Measurements from ENCODE around the gene ZBTB20. TPM values are rescaled to one million over a fixed set of nuclear protein-coding genes. Genes with fewer than 3 reads are reported as not detected.

Gene ZBTB20
- total RNA-seq, 2 donors from 2014 or later, result 19.8 to 23.1 TPM

DNA sequence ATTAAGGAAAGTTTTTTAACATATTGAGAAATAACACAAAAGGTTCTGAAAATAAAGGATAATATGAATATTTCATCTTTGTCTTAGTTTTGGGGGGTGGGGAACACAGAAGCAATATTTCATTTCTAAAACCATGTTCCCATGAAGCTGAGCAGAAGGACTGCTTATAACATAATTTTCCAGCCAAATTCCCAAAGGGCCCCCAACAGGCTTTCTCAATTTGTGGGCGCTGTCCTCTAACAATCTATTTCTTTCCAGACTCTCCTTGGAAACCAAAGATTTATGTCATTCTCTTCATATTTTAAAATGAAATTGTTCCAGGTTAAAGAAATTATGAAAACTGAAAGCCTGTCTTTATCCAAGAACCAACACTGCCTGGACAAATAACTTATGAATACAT, 273.5 kb downstream of the ZBTB20 start:
- H3K4me3 Mint-ChIP-seq, result no peak overlapping the region

DNA sequence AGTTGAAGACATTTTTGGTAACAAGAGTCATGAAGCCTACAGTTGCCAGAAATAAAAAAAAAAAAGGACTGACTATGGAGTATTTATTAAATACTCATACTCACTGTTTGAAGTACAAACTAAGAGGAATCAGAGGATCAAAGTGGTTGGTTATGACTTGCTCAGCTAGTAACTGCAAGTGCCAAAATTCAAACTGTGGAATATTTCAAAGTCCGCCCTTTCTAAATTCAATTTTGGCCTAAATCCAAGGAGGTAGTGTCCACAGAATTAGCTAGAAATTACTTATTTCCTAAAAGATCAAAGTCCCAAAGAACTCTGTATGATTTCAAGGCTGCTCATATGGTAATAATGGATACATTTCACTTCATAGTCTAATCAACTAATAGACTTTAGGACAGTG, 274.5 kb downstream of the ZBTB20 start:
- H3K36me3 Mint-ChIP-seq (ENCODE audit: insufficient read depth in 2 of 2), result no peaks in the 10 kb centered on the region
- no peak overlapping the region for H3K4me3 Mint-ChIP-seq
- no peak overlapping the region for H3K27ac Mint-ChIP-seq
- ATAC-seq (replicated peaks in 1 of 2) (no peak), DNase-seq (no peak)
- H3K4me1 Mint-ChIP-seq (ENCODE audit: low read depth), result peaks cover 8% of the 10 kb centered on the region
- H3K27me3 Mint-ChIP-seq (ENCODE audit: low read depth), result no peaks in the 10 kb centered on the region
- H3K9me3 Mint-ChIP-seq, result no peaks in the 10 kb centered on the region

More for the DNA sequence above, 273.5 kb downstream of the ZBTB20 start:
- no peak for ATAC-seq (replicated peaks in 1 of 2)
- no peak for DNase-seq
- peaks cover 18% of the 10 kb centered on the region for H3K4me1 Mint-ChIP-seq (ENCODE audit: low read depth)
- H3K27me3 Mint-ChIP-seq (ENCODE audit: low read depth), result no peaks in the 10 kb centered on the region
- no peaks in the 10 kb centered on the region for H3K9me3 Mint-ChIP-seq
- no peak overlapping the region for H3K27ac Mint-ChIP-seq
- H3K36me3 Mint-ChIP-seq (ENCODE audit: insufficient read depth in 2 of 2), result no peaks in the 10 kb centered on the region

DNA sequence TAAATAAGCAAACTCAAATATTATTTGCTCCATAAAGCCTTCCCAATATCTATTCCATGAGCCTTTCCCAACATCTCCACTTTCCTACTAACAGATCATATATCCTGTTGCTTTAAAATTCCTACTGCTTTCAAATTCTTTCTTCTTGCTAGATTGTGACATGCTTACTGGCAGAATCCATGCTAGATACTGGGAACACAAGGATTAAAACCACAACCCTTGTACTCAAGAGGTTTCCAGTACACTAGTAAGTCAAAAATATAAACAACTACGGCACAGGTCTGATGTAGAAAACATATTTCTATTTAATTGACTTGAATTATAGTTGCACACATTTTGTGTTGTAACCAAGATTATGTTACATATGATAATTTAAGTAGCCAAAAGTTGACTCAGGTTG, 275.0 kb downstream of the ZBTB20 start:
- Mint-ChIP-seq H3K27ac (no peak overlapping the region), H3K4me1 (ENCODE audit: low read depth) (peaks cover 4% of the 10 kb centered on the region), H3K9me3 (no peaks in the 10 kb centered on the region), H3K4me3 (no peak overlapping the region), H3K27me3 (ENCODE audit: low read depth) (no peaks in the 10 kb centered on the region), H3K36me3 (ENCODE audit: insufficient read depth in 2 of 2) (no peaks in the 10 kb centered on the region)
- DNase-seq (no peak), ATAC-seq (replicated peaks in 1 of 2) (no peak)

DNA sequence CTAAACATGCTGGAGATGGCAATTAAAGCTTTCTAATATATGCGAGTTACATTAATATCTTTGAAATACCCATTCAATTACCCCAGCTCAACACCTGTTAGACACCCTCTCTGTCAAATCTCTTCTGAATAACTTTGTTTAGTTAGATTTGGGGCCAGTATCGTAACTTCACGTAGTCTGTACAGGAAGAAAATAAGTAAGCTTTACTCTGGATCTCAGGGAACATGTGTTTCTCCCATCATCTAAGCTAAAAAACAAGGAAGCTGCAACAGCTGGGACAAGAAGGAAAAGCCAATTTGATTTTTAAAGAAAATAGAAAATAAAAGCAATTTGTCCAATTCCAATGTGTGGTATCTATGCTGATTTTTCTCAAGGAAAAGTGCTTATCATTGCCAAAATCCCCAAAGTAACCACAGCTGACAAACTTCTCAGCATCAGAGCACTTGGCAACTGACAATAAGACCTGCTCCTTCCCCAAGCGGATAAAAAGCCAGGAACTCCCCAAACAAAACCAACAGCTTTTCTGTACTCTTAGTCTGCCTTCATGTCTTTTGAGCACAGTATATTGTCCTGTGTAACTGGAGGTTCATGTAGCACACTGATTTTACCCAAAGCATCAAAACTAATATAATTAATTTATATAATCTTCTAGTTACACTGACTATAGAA, 279.1 kb downstream of the ZBTB20 start:
- DNase-seq, result no peak
- H3K27me3 Mint-ChIP-seq (ENCODE audit: low read depth), result no peaks in the 10 kb centered on the region
- no peaks in the 10 kb centered on the region for H3K36me3 Mint-ChIP-seq (ENCODE audit: insufficient read depth in 2 of 2)
- H3K27ac Mint-ChIP-seq, result no peak overlapping the region
- ATAC-seq (replicated peaks in 1 of 2), result no peak
- peaks cover 14% of the 10 kb centered on the region for H3K4me1 Mint-ChIP-seq (ENCODE audit: low read depth)
- no peaks in the 10 kb centered on the region for H3K9me3 Mint-ChIP-seq
- H3K4me3 Mint-ChIP-seq, result no peak overlapping the region

DNA sequence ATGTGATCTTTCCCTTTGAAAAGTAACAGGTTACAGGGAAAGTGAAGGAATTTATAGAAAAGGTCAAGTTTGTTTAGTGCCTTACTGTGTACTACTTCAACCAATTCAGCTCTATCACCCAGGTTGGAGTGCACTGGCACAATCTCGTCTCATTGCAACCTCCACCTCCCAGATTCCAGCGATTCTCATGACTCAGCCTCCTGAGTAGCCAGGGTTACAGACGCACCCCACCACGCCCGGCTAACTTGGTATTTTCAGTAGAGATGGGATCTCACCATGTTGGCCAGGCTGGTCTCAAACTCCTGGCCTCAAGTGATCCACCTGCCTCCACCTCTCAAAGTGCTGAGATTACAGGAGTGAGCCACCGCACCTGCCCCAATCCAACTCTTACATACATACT, 279.7 kb downstream of the ZBTB20 start:
- no peak overlapping the region for H3K27ac Mint-ChIP-seq
- H3K4me3 Mint-ChIP-seq, result no peak overlapping the region
- no peaks in the 10 kb centered on the region for H3K9me3 Mint-ChIP-seq
- H3K36me3 Mint-ChIP-seq (ENCODE audit: insufficient read depth in 2 of 2), result no peaks in the 10 kb centered on the region
- no peaks in the 10 kb centered on the region for H3K27me3 Mint-ChIP-seq (ENCODE audit: low read depth)
- DNase-seq, result no peak
- ATAC-seq (replicated peaks in 1 of 2), result no peak
- peaks cover 14% of the 10 kb centered on the region for H3K4me1 Mint-ChIP-seq (ENCODE audit: low read depth)

DNA sequence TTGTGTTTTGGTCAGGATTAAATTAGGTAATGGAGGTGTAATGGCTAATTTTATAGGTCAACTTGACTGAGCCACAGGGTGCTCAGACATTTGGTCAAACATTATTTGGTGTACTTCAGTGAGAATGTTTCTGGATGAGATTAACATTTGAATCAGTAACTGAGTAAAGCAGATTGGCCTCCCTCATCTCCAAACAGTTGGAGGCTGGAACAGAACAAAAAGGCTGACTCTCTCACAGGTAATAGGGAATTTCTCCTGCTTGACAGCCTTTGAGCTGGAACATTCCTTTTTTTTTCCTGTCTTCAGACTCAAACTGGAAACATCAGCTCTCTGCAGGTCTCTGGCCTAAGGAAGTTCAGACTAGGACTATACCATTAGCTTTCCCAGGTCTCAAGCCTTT, 280.7 kb downstream of the ZBTB20 start:
- no peak for DNase-seq
- H3K4me3 Mint-ChIP-seq, result no peak overlapping the region
- H3K4me1 Mint-ChIP-seq (ENCODE audit: low read depth), result peaks cover 10% of the 10 kb centered on the region
- no peaks in the 10 kb centered on the region for H3K27me3 Mint-ChIP-seq (ENCODE audit: low read depth)
- no peaks in the 10 kb centered on the region for H3K36me3 Mint-ChIP-seq (ENCODE audit: insufficient read depth in 2 of 2)
- H3K27ac Mint-ChIP-seq, result no peak overlapping the region
- no peaks in the 10 kb centered on the region for H3K9me3 Mint-ChIP-seq
- no peak for ATAC-seq (replicated peaks in 1 of 2)

DNA sequence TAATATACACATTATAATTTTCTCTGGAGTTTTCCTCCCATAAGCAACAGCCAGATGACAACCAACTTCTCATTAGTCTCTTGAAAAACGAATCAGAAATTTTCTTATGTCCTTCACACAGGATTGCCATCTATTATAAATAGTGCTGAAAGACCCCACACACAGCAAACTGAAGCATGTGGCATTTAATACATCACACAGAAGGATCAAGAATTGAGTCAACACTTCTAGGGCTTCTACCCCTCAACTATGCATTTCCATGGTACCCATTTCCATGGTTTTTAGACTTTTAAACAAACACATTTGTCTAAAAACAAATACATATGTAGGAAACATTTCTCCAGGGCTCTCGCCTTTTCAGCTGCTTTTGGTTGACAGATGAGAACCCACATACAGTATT, 282.1 kb downstream of the ZBTB20 start:
- no peak overlapping the region for H3K4me3 Mint-ChIP-seq
- ATAC-seq (replicated peaks in 1 of 2), result no peak
- DNase-seq, result no peak
- no peaks in the 10 kb centered on the region for H3K27me3 Mint-ChIP-seq (ENCODE audit: low read depth)
- no peak overlapping the region for H3K27ac Mint-ChIP-seq
- no peaks in the 10 kb centered on the region for H3K9me3 Mint-ChIP-seq
- peaks cover 20% of the 10 kb centered on the region for H3K4me1 Mint-ChIP-seq (ENCODE audit: low read depth)
- no peaks in the 10 kb centered on the region for H3K36me3 Mint-ChIP-seq (ENCODE audit: insufficient read depth in 2 of 2)

DNA sequence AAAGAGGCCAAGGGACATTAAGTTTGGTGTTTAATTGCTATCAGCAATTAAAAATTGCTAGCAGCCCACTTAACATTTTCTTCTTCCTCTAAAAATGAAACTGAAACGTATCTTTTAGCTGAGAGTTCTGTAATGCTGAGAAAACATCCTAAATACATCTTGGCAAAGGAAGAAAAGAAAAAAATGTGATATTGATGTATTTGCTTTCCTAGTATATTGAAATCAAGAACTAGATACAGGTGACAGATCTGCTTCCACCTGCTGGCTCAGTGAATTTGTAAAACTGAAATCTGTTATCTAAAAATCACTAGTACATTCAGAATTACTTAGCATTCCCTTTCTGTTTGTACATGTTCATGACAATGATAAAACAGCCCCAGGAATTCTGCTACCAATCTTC, 283.2 kb downstream of the ZBTB20 start:
- no peaks in the 10 kb centered on the region for H3K27me3 Mint-ChIP-seq (ENCODE audit: low read depth)
- peaks cover 20% of the 10 kb centered on the region for H3K4me1 Mint-ChIP-seq (ENCODE audit: low read depth)
- peak overlapping the region; percentile 56 to 77 for H3K4me3 Mint-ChIP-seq
- DNase-seq (no peak), ATAC-seq (replicated peaks in 1 of 2) (no peak)
- no peaks in the 10 kb centered on the region for H3K9me3 Mint-ChIP-seq
- H3K36me3 Mint-ChIP-seq (ENCODE audit: insufficient read depth in 2 of 2), result no peaks in the 10 kb centered on the region
- H3K27ac Mint-ChIP-seq, result peak overlapping the region; percentile 81

DNA sequence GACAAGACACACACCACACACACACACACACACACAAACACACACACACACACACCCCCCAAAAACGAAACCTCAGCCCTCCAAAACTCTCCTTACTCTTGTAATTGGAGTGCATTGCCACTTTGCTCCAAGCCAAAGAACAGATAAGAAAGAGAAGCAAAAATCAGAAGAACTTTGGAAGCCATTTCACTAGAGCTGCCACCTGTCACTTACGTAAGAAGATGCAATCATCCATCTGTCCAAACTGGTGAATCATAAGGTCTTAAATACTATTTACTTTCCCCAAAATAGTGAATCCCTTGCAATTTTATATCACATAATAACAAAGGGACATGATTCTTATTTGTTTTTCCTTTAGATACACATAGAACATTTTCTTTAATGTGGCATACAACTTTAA, 285.4 kb downstream of the ZBTB20 start:
- H3K27ac Mint-ChIP-seq, result no peak overlapping the region
- ATAC-seq (replicated peaks in 1 of 2) (no peak), DNase-seq (no peak)
- no peaks in the 10 kb centered on the region for H3K27me3 Mint-ChIP-seq (ENCODE audit: low read depth)
- H3K4me1 Mint-ChIP-seq (ENCODE audit: low read depth), result peaks cover 27% of the 10 kb centered on the region
- no peak overlapping the region for H3K4me3 Mint-ChIP-seq
- H3K9me3 Mint-ChIP-seq, result no peaks in the 10 kb centered on the region
- H3K36me3 Mint-ChIP-seq (ENCODE audit: insufficient read depth in 2 of 2), result no peaks in the 10 kb centered on the region

DNA sequence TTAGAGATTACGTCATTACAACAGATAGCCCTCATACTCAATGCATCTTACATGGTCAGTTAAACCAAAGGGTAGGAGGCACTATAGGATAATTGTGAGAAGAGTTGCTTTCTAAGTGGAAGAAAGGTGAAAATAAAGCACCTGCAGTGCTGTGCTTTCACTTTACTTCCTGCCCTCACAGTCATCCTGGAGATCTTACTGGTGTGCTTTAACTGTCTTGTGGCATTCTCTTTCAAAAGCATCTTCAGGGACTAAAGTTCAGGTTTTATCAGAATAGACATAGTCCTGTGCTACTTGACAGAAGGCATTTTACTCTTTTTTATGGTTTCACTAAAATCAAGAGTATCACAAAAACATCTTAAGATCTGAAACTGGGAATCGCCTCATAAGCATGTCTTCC, 286.6 kb downstream of the ZBTB20 start:
- no peak overlapping the region for H3K27ac Mint-ChIP-seq
- ATAC-seq (replicated peaks in 1 of 2) (no peak), DNase-seq (no peak)
- no peak overlapping the region for H3K4me3 Mint-ChIP-seq
- no peaks in the 10 kb centered on the region for H3K36me3 Mint-ChIP-seq (ENCODE audit: insufficient read depth in 2 of 2)
- no peaks in the 10 kb centered on the region for H3K9me3 Mint-ChIP-seq
- peaks cover 29% of the 10 kb centered on the region for H3K4me1 Mint-ChIP-seq (ENCODE audit: low read depth)
- H3K27me3 Mint-ChIP-seq (ENCODE audit: low read depth), result no peaks in the 10 kb centered on the region

DNA sequence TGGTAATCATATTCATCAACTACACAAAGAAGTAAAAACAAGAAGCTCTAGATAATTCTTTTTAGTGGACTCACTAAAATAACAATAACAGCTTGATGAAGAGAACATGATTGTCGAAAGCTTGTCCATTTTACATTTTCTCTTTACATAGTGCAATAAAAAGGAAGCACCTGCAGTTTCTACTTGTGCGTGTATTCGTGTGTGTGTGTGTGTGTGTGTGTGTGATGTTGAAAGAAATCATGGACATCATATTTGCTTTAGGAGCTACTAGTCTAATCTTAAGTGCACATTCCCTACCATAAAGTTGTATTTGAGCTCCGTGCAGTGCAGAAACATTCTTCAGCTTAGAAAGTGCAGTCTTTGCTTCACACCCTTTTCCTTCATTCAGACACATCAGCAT, 288.8 kb downstream of the ZBTB20 start:
- H3K4me3 Mint-ChIP-seq, result no peak overlapping the region
- DNase-seq (no peak), ATAC-seq (replicated peaks in 1 of 2) (no peak)
- H3K9me3 Mint-ChIP-seq, result no peaks in the 10 kb centered on the region
- no peaks in the 10 kb centered on the region for H3K27me3 Mint-ChIP-seq (ENCODE audit: low read depth)
- H3K36me3 Mint-ChIP-seq (ENCODE audit: insufficient read depth in 2 of 2), result no peaks in the 10 kb centered on the region
- H3K4me1 Mint-ChIP-seq (ENCODE audit: low read depth), result peaks cover 31% of the 10 kb centered on the region
- no peak overlapping the region for H3K27ac Mint-ChIP-seq

DNA sequence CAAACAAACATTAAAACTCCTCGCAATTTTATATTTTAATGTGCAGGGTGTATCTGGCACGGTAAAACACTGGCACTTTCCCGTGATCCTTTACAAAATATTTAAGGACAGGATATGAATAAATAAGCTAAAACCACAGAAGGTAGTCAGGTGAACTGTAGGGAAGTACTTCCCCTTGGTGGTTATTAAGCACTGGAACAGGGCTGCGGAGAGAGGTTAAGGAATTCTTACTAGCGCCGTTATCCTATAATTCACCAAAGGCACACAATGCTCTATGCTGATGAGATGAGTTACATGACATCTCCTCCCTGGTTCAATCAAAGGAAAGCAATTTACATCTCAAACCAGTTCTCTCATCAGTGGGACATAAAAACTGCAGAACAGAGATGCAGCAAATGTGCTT, 289.8 kb downstream of the ZBTB20 start:
- DNase-seq (no peak), ATAC-seq (replicated peaks in 1 of 2) (no peak)
- no peak overlapping the region for H3K4me3 Mint-ChIP-seq
- no peaks in the 10 kb centered on the region for H3K36me3 Mint-ChIP-seq (ENCODE audit: insufficient read depth in 2 of 2)
- no peaks in the 10 kb centered on the region for H3K9me3 Mint-ChIP-seq
- no peaks in the 10 kb centered on the region for H3K27me3 Mint-ChIP-seq (ENCODE audit: low read depth)
- H3K27ac Mint-ChIP-seq, result no peak overlapping the region
- peaks cover 31% of the 10 kb centered on the region for H3K4me1 Mint-ChIP-seq (ENCODE audit: low read depth)

DNA sequence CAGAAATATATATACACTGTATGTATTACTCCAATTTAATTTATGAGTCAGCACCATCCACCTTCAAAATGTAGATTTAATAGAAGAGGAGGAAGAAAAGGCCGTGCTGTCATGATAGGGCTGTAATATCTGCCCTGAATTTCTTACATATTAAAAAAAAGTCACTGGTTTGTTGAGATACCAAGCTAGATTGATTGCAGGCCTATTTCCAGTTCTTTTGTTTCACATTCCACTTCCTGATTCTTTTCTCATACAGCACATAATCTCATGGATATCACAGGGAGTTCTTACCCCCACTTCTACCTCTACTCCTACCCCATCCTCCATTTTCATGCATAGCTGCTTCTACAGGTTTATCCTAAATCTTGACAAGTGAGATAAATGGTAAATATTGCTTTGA, 290.3 kb downstream of the ZBTB20 start:
- Mint-ChIP-seq H3K4me1 (ENCODE audit: low read depth) (peaks cover 31% of the 10 kb centered on the region), H3K27me3 (ENCODE audit: low read depth) (no peaks in the 10 kb centered on the region), H3K4me3 (no peak overlapping the region), H3K9me3 (no peaks in the 10 kb centered on the region), H3K36me3 (ENCODE audit: insufficient read depth in 2 of 2) (no peaks in the 10 kb centered on the region), H3K27ac (peak overlapping the region; percentile 7)
- DNase-seq (no peak), ATAC-seq (replicated peaks in 1 of 2) (no peak)

DNA sequence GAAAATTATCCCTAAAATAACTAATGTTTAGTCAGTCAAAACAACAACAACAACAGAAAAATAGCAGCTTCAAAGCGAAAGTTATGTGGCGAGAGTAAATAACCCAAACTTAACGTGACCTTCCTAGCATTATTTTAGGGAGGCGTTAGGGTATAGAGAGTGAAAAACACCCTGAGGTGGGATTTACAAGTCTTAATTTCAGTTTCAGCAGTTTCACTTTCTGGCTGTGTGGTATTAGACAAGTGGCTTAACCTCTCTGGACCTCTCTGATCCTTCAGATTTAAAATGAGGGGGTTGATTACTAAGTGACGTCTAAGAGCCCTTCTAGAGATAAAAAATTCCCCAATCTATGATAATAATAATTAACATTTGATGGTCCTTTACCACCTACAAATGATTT, 291.2 kb downstream of the ZBTB20 start:
- ATAC-seq (replicated peaks in 1 of 2) (no peak), DNase-seq (no peak)
- peaks cover 28% of the 10 kb centered on the region for H3K4me1 Mint-ChIP-seq (ENCODE audit: low read depth)
- no peaks in the 10 kb centered on the region for H3K27me3 Mint-ChIP-seq (ENCODE audit: low read depth)
- H3K4me3 Mint-ChIP-seq, result no peak overlapping the region
- no peaks in the 10 kb centered on the region for H3K36me3 Mint-ChIP-seq (ENCODE audit: insufficient read depth in 2 of 2)
- no peaks in the 10 kb centered on the region for H3K9me3 Mint-ChIP-seq
- no peak overlapping the region for H3K27ac Mint-ChIP-seq

Measured in activated T-cell treated with anti-CD3 and anti-CD28 coated beads, Interleukin-2, amount 50 U/mL, for 72 hours (primary cell).